Kidney capillary endothelial cell (primary cell): ENCODE measurements around the gene ARHGAP28.
"Not testable (repeated sequence)": the region's sequence is repeated elsewhere in the genome, so short reads cannot be mapped to it uniquely, and the experiment has no call there.

Source experiments
- DNase-seq: peaks from one replicate; pipeline ENCODE4 v3.0.0-alpha.2; 2018; ENCODE audit warnings: low spot score

The ARHGAP28 gene

DNA sequence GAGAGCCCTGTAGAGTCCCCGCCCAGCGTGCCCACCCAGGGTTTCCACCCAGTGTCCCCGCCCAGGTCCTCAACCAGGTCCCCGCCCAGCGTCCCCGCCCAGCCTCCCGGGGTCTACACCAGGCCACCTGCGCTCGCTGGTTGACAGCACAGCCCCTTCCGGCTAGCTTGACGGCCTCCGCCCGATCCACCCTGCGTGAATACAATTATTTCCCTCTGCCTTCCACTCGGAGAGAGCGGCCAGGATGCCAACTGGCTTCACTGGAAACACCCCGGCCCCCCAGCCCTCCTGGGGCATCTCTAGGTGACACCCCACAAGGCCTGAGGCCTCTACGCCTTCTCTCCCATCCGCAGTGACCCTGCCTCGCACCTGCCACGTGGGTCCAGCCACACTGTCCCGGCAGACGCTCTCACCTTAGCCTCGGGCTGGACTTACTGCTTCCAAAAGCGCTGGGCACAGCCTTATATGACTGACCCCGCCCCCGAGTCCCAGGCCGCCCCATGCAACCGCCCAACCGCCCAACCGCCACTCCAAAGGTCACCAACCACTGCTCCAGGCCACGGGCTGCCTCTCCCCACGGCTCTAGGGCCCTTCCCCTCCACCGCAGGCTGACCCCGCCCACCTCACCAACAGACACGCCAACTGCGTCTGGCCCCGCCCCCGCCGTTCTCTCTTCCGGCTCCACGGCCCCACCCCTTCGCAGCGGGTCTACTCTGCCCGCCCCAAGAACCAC is 200.0 kb downstream of the ARHGAP28 start:
- DNase-seq, result no peak

DNA sequence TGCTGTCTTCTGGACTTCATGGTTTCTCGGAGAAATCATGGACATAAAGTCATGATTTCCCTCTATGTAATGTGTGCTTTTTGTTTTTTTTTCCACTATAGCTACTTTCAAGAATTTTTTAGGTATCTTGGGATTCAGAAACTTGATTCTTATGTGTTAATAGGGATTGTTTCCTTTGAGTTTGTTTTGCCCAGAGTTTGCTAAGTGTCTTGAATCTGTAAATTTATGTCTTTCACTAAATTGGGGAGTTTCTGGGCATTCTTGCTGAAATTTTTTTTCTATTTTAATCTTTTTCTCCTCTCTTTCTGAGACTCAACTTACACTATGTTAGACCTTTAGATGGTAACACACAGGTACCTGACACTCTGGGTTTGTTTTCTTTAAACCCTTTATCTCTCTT is 205.3 kb downstream of the ARHGAP28 start:
- no peak for DNase-seq

DNA sequence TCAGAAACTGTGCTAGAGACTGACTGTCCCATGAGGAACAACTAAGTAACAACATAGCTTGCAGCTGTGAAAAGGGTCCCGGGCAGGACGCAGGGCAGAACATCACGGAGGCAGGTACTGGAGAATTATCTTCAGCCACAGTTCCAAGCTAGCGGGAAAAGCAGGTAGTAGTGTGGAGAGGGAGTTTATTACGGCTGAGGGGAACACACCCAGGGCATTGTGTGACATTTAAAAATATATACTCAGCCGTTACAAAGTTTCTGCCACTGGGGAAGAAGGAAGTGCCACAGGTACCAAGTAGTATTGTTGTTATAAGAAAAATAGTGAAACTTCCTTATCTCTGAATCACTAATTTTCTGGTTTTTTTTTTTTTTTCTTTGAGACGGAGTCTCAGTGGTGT is 208.5 kb downstream of the ARHGAP28 start:
- peak; percentile 16 for DNase-seq

DNA sequence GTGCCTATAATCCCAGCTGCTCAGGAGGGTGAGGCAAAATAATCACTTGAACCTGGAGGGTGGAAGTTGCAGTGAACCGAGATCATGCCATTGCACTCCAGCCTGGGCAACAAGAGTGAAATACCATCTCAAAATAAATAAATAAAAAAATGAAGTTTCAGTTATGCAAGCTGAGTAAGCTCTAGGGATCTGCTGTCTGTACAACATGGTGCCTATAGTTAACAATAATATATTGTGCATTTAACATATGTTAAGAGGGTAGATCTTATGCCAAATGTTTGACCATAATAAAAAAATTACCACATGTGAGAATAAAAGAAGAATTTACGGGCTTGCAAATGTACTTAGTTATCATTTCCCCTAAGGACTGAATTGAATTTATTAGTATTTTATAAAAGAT is 208.9 kb downstream of the ARHGAP28 start:
- DNase-seq, result not testable (repeated sequence)

DNA sequence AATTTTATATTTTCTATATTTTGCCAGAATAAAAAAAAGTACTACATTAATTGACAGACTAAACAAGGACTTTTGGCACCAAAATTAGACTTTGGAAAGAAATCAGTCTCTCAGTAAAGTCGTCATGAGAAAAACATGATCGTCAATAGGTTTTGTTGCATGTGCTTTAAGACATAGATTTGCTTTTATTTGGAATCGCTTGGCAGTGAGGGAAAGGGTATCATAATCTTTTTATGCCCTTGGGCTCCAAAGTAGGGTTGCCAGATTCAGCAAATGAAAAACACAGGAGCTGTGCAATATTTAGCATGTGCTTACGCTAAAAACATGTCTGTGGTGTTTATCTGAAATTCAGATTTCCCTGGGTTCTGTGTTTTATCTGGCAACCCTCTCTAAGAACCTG is 210.5 kb downstream of the ARHGAP28 start:
- DNase-seq, result no peak

DNA sequence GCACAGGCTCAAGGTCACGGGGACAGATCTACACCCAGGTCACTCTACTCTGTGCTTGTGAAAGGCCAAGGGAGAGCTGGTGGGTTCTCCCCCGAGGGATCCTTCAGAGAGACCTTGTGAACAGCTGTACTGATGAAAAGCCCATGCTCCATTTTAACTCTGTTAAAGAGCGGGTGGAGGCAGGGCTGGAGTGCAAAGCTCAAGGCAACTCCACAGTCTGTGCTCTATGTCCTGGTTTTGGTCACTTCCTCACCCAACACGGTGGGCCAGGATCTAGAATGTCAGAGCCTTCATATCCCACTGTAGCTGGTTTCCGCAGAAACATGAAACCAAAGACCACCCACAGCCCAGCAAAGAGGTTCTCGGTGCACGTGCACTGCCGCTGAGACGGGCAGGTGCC is 210.9 kb downstream of the ARHGAP28 start:
- no peak for DNase-seq

DNA sequence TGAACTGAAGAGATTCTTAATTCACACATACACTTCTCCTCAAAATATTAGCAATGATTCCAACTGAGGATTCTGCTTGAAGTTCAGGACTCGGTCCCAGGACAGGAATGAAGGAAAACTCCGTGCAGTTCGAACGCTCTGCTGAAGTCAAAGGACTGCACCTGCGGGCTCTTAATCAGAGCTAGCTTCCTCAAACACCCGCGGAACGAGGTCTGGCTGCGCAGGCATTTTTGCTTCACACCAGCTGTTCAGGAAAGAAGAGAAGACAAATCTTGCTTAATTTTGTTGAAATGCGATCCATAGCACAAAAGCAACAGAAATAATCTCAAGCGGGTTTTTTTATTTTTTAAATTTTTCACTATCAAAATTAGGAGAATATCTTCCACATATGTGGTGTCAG is 212.5 kb downstream of the ARHGAP28 start:
- no peak for DNase-seq

DNA sequence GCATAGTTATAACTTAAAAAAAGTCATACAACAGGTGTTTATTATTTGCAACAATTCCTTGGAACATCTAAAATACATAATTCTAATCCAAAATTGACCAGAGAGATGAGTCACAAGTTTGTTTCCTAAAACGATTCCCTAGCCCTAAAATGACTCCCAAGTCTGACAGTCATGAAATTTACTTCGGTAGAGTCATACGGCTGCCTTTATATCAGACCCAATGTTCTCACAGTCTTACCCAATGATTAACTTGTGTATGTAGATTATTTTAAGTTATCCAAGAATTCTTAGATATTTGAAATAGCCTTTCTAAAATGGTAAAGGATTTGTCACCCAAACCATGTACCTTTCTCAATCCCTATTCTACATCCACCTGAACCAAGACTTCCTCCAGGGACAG is 213.2 kb downstream of the ARHGAP28 start:
- no peak for DNase-seq

DNA sequence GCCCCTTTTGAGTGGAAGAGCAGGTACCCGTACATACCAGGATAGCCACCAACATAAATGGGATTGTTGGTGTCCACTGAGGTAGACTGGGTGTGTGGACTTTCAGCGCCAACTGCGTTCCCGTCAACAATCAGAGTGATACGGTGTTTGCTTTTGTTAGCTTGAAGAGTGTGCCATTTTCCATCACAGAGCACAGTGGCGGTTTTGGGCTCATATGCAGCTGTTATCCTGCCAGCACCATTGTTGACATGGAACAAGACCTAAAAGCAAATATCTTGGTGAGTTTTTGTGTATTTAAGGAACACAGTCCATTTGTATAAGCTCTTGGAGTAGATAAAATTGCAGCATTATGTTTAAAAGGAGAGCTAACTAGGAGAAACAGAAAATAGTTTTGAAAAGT is 213.6 kb downstream of the ARHGAP28 start:
- DNase-seq, result no peak

DNA sequence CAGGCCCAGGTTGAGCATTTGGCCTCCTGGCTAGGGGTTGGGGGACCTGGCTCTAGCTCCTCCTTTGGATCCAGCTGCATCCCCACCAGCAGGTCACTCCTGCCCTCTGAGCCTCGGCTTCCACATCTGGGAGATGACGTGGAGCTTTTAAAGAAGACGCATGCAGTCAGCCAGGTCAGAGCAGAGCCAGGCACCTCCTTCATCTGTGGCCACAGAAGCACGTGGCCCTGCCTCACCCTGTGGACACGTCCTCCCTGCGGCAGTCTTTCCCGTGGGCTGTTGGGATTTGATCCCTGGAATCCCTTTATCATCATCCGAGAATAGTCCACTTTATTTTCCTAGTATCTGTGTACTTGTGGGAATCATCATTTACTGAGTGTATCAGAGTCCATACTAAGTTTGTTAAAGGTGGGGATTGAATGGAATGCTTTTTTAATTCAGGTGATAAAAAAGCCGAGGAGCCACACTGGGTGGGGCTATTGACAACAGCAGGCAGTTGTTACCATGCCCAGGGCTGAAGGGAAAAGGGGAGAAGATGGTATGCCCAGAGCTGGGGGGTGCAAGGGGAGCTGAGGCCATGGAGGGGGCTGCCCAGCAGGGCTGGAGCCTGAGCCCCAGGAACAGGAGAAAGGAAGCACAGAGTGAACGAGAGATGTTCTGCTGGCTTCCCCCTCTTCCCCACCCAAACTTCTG is 218.0 kb downstream of the ARHGAP28 start:
- DNase-seq, result no peak

DNA sequence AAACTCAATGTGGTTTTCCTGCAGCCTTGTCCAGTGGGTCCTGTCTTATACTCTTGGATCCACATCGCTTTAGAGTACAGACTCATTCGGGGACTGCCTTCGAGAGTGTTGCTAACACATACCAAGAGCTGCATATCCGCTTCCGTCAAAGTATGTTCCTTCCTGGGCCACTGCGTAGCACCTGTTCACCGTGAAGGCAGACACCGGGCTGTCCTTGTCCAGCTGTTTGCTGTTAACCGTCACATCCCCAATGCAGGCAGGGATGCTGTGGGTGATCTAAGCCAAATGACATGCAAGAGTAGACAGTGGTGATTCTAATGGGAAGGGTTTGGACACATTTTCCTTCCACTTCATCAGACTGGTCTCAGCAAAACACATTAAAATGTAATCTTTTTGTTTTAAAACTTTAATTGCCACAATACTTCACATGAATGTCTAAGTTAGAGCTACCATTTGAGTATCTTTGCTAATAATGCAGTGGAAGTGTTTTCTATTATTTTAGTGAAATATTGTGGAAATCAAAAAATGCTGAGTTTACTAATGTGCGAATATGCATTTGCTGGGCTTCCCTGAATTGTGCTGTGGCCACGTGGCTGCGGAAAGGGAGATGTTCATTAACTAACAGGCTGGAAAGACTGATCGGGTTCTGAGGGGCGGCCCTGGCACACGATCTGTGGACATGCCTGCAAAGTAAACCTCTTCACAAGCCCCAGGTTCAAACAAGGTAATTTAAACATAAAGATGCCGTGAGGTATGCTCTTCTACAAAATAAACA is 219.0 kb downstream of the ARHGAP28 start:
- DNase-seq, result no peak

DNA sequence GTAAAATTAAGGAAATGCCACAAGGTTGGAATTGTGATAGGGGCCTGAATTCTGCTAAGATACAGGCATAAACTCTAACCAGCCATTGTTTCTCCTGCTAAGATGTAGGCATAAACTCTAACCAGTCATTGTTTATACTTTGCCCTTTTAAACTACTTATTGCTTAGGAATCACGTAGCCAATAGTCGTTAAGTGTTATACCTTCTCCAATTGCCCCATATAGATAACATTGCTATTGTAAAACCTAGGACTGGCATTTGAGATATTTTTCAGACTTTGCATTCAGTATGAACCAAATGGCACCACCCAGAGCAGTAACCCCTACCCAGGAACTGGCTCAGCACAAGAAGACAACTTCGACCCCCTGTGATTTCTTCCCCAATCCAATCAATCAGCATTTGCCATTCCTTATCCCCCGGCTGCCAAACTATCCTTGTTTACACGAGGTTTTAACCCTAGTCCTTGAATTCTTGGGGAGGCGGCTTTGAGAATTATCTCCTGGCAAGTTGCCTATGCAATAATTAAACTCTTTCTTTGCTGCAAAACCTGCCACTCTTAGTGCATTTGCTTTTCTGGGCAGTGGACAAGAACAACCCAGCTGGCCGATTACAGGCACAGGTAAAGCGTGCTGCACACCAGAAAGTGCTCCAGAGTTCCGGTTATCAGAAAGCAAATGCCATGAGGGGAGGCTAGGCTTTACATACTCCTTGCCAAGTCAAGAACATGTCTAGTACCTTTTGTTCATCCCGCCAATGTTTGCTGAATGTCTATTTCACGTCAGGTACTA is 220.5 kb downstream of the ARHGAP28 start:
- no peak for DNase-seq

DNA sequence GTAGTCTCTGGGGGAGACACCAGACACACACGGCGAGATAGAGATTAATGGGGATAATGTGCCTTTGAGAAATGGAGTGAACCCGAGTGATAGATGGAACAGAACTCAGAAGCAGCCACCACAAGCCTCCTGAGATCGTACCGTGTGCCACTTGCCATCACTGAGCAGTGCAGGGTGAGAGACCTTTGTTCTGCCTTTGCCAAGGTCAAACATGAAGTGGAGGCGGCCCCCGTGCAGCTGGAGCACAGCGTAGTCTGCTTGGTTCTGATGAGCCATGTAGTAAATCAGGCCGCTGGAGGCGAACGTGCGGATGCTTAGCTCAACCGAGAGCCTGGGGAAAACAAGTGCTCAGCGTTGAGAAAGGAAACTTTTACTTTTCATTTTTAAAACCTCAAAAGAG is 221.1 kb downstream of the ARHGAP28 start:
- no peak for DNase-seq

DNA sequence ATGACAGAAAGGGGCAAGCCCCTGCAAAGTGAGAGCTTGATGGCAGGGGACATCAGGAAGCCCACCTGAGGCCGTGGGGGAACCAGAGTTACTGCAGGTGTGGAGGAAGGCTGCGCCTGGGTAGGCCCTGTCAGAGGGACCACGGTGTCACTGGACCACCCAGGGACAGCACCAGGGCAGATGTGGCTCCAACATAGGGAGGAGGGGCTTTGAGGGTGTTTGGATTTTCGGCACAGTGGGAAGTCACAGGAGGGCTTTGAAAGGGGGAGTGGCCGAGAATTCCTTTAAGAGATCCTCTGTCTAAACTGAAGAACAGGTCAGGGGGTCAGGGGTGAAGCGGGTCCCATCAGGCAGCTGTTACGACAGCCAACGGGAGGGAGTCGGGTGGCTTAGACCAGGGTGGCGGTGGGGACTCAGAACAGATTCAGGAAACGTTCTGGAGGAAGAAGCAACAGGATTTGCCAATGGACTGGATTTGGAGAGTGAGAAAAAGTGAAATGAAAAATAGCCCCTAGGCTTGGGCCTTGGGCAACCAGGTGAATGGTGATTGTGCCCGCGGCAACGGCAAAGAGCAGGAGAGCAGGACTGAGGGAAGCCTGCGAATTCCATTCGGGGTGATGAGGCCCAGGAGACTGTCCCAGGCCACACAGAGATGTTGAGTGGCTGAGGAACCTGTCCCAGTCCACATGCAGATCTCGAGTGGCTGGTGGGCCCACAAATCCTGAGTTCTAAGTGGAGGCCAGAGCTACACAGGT is 222.0 kb downstream of the ARHGAP28 start:
- no peak for DNase-seq

DNA sequence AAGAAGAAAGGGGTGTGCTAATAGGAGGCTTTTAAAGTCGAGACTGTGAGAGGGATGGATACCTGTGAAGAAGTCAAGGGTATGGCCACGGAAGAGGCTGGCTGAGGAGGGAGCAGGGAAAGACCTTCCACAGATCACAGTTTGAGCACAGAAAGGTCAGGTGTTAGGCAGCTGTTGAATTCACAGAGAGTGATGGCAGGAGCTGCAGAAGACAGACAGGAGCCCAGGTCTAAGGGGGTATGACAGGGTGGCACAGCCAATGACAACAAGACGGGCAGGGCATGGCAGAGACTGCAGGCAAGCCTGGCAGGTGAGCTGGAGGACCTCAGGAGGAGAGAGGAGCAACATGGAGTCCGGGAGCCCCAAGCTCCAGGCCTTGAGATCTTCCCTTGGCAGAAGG is 225.0 kb downstream of the ARHGAP28 start:
- no peak for DNase-seq

DNA sequence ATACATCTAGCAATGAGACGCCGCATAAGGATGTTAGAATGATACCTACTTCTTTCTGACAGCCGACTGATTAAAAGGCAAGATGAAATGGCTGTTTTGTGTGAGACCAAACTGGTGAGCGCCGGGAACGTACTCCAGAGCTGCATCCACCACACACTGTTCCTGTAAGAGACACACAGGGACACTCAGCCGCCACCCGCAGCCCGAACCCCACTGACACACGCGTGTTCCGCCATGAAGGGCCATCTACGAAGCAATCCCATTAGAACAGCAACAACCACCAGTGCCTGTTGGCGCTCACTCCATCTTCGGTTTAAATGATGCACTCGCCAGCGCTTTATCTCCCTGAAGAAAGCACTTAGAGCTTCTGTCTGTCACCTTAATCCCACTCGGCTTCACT is 225.8 kb downstream of the ARHGAP28 start:
- DNase-seq, result no peak

DNA sequence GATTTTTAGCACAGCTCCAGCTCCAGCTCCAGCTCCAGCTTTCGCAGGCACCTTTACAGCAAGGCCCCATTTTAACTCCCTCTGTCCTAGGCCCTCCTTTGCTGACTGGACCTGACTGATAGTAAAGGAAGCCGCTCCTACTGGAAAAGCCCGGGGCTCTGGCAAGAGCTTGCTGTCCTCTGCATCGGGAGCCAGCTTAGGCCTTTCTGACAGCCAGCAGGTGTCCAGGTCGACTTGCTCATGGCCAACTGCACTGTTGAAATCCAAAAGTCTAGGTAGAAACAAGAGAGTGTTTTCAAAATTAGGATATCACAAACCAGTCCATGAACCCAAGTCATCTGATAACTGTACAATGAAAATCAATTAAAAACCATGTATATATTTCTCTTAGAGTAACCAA is 227.0 kb downstream of the ARHGAP28 start:
- no peak for DNase-seq

DNA sequence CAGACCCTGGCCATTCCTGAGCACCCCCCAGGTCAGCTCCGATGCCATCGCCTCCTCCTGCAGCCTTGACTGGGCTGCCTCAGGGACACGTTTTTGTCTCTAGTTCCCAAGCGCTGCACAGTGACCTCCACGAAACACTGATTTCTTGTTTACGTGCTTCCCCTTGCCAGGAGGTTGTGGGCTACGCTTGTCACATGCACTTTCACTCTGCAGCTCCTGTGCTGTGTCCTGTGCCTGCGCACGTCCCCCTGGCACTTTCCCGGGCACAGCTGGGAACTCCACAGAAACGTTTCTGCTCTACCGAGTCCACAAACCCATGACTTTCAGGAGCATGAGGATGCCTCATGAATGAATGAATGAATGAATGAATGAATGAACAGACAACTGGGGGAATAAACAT is 227.5 kb downstream of the ARHGAP28 start:
- no peak for DNase-seq

DNA sequence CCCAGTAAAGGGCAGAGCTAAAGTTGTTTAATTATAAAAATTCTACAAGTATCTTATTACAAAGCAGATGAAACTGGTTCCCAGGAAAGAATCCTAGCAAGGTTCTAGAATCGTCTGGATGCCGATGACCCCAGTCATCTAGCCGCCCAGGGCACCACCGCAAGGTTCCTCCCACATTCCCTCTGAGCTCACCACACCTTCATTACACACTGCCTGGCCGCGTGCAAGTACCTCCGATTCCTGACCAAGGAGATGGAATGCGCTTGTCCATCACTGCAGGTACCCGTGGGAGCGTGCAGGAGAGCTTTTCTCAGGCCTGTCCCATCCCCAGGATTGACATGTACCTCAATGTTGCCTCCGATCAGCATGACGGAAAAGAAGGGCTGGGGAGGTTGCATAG is 229.6 kb downstream of the ARHGAP28 start:
- no peak for DNase-seq

DNA sequence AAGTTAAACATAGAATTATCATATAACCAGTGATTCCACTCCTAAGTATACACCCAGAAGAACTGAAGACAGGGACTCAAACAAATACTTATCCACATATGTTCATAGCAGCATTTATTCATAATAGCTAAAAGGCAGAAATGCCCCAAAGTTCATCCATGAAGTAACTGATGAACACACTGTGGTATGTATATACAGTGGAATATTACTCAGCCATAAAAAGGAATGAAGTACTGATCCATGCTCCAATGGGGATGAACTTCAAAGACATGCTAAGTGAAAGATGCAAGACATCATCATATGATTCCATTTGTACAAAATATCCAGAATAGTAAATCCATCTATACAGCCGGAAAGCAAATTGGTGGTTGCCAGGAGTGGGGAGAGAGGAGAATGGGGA is 230.6 kb downstream of the ARHGAP28 start:
- DNase-seq, result no peak

DNA sequence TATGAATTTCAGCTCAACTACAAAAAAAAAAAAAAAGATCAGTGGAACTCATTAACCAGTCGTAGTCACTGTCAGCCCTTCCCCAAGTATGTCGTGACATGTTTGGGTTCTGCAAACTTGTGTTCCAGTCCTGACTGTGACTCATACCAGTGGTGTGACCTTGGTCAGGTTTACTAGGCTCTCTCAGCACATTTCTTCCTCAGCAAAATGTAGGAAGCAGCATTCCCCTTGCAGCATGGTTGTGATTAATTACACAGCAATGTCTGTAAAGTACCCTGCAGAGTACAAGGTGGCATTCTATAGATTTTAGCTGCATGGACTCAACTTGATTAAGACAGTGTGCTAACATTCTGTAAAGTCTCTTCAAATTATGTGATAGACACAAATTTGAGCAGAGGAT is 231.1 kb downstream of the ARHGAP28 start:
- DNase-seq, result peak; percentile 5

DNA sequence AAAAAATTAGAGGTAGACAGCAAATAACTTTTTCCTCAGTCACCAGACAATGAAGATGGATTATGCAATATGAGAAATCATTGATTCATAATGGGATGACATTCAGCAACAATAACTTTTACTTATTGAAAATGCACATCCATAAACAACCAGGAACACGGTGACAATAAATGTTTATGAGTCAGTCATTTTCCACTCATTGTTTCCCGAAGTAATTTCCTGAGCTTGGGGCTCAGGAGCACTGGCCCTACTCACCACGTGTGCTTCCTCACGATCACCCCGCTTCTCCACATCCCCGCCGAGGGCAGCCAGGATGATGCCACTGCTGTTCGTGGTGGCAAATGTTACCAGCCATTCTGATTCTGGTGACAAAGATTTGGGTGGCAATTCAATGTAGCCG is 231.8 kb downstream of the ARHGAP28 start:
- DNase-seq, result peak; percentile 37
